HCT116 (cell line): ENCODE results near the gene SPATC1L. TPM values are rescaled to one million over a fixed set of nuclear protein-coding genes. Genes with fewer than 3 reads are reported as not detected.

Source experiments
- ATAC-seq: fragments of 200-7000 bp; cut with Tn5 transposase; 2 replicates; pipeline ENCODE4 v1.9.1; 2020; ENCODE audit warnings: mild to moderate bottlenecking, moderate library complexity
- BruUV-seq: library from RNA; stranded (reverse); fragments of 400-500 nt; replicated peaks from 2 replicates; lab custom pipeline; 2021; lab: Mats Ljungman, UMichigan
- CTCF ChIA-PET: fragments of 300-600 bp; sonication (Branson Sonifier 250); formaldehyde crosslinking; loops from one replicate; lab custom pipeline; 2021; ENCODE audit warnings: antibody characterized with exemption; lab: Charles Lee
- POLR2A ChIA-PET: fragments of 300-600, 350-600 bp; sonication (Branson Sonifier 250); formaldehyde crosslinking; loops from one replicate; lab custom pipeline; 2021; ENCODE audit warnings: antibody characterized with exemption; lab: Charles Lee
- RAD21 ChIA-PET, 2 experiments: fragments of 300-600 bp; sonication (Branson Sonifier 250); formaldehyde crosslinking; loops; one replicate each; lab custom pipeline; 2023; ENCODE audit warnings: low total read pairs in 2 of 2; ENCODE audit not compliant: uncharacterized antibody in 2 of 2, unreplicated experiment in 2 of 2, low non-redundant PET in 1 of 2; lab: Charles Lee
- DNase-seq: peaks from one replicate; pipeline ENCODE4 v3.0.0-alpha.2; 2010; ENCODE audit warnings: low read depth, low spot score
- H2AFZ ChIP-seq: fragments of 200-600 bp; shearing (Covaris generic), sonication (generic); 2 replicates; pipeline ENCODE4 v1.6.1; 2017; ENCODE audit warnings: low read depth, mixed run types, mixed read lengths, antibody characterized with exemption, low read length; ENCODE audit not compliant: poor library complexity, severe bottlenecking
- H3K27ac ChIP-seq: 2 replicates; pipeline ENCODE4 v1.5.1; 2012; ENCODE audit warnings: low read depth, low read length
- H3K27me3 ChIP-seq: fragments of 200-600 bp; sonication (generic); 2 replicates; pipeline ENCODE4 v1.6.1; 2016; ENCODE audit warnings: mixed run types, low read length, mixed read lengths; ENCODE audit not compliant: insufficient read depth
- H3K36me3 ChIP-seq, 2 experiments: fragments of 200-500 bp in 1 of 2; fragments of 200-600 bp in 1 of 2; sonication (Bioruptor generic) in 1 of 2; sonication (generic) in 1 of 2; 2 replicates each; pipeline versions ENCODE4 v1.5.1 to v1.6.1; 2014 to 2016; ENCODE audit warnings: low read length in 2 of 2, inconsistent platforms in 1 of 2, mixed read lengths in 1 of 2, mixed run types in 1 of 2; ENCODE audit not compliant: insufficient read depth in 2 of 2, control insufficient read depth in 1 of 2
- H3K4me1 ChIP-seq, 2 experiments: fragments of 200-600 bp in 1 of 2; sonication (generic) in 1 of 2; 2 replicates each; pipeline versions ENCODE4 v1.5.1 to v1.6.1; 2012 to 2017; ENCODE audit warnings: low read length in 2 of 2, inconsistent platforms in 1 of 2, mild to moderate bottlenecking in 1 of 2, mixed read lengths in 1 of 2, mixed run types in 1 of 2, moderate library complexity in 1 of 2; ENCODE audit not compliant: insufficient read depth in 2 of 2, control insufficient read depth in 1 of 2
- H3K4me2 ChIP-seq: fragments of 200-600 bp; sonication (generic); 2 replicates; pipeline ENCODE4 v1.6.1; 2017; ENCODE audit warnings: mixed run types, low read length, mixed read lengths
- H3K4me3 ChIP-seq, 2 experiments: fragments of 200-600 bp in 1 of 2; sonication (generic) in 1 of 2; replicated peaks in 1 of 2; 2 replicates each; pipeline ENCODE4 v1.5.1; 2011 to 2016; ENCODE audit warnings: low read length in 2 of 2, control low read depth in 1 of 2, low read depth in 1 of 2, mild to moderate bottlenecking in 1 of 2, mixed read lengths in 1 of 2, mixed run types in 1 of 2
- H3K79me2 ChIP-seq: fragments of 200-600 bp; sonication (generic); 2 replicates; pipeline ENCODE4 v1.6.1; 2017; ENCODE audit warnings: mild to moderate bottlenecking, mixed run types, low read length, moderate library complexity, mixed read lengths; ENCODE audit not compliant: insufficient read depth
- H3K9ac ChIP-seq: fragments of 200-600 bp; sonication (generic); 2 replicates; pipeline ENCODE4 v1.6.1; 2016; ENCODE audit warnings: low read length, mixed read lengths
- H3K9me2 ChIP-seq: fragments of 200-600 bp; sonication (generic), shearing (Covaris generic); 2 replicates; pipeline ENCODE4 v1.6.1; 2017; ENCODE audit warnings: mixed run types, mild to moderate bottlenecking, moderate library complexity; ENCODE audit not compliant: insufficient read depth
- H3K9me3 ChIP-seq, 2 experiments: fragments of 200-500 bp in 1 of 2; fragments of 200-600 bp in 1 of 2; sonication (Bioruptor generic) in 1 of 2; sonication (generic) in 1 of 2; 2 replicates each; pipeline ENCODE4 v1.6.1; 2014 to 2017; ENCODE audit warnings: low read length in 2 of 2, mixed read lengths in 2 of 2, inconsistent platforms in 1 of 2, low read depth in 1 of 2, mild to moderate bottlenecking in 1 of 2, mixed run types in 1 of 2, moderate library complexity in 1 of 2; ENCODE audit not compliant: control insufficient read depth in 1 of 2, insufficient read depth in 1 of 2
- H4K20me1 ChIP-seq: fragments of 200-600 bp; sonication (generic), shearing (Covaris generic); 2 replicates; pipeline ENCODE4 v1.6.1; 2017; ENCODE audit warnings: mixed run types, mild to moderate bottlenecking, moderate library complexity; ENCODE audit not compliant: insufficient read depth
- ATF3 ChIP-seq: IDR thresholded peaks from 2 replicates; pipeline ENCODE4 v1.6.1; 2012
- POLR2AphosphoS5 ChIP-seq: IDR thresholded peaks from 2 replicates; pipeline ENCODE4 v1.6.1; 2011; ENCODE audit warnings: mild to moderate bottlenecking, low read depth, low read length, moderate library complexity
- ZBTB33 ChIP-seq: IDR thresholded peaks from 2 replicates; pipeline ENCODE4 v1.6.1; 2011; ENCODE audit warnings: mild to moderate bottlenecking, low read length, moderate library complexity; ENCODE audit not compliant: insufficient replicate concordance; ENCODE audit errors: extremely low read depth
- ZNF274 ChIP-seq: fragments of 200-500 bp; sonication (Bioruptor generic); IDR thresholded peaks from 2 replicates; pipeline ENCODE4 v1.6.1; 2014; ENCODE audit warnings: mild to moderate bottlenecking, low read depth, low read length, inconsistent platforms
- intact Hi-C: fragments of 100-400 bp; cut with micrococcal nuclease; formaldehyde crosslinking; loops from 2 replicates; pipeline ENCODE4 v1.10.0; 2022
- total RNA-seq: library from RNA; stranded (reverse); gene quantifications from one replicate; pipeline ENCODE4 v1.2.1, GENCODE V29; 2021; ENCODE audit not compliant: unreplicated experiment

Gene SPATC1L
- total RNA-seq, 1 experiment from 2014 or later: 1.3 TPM

- Histone ChIP-seq H3K27ac (no peak overlapping the region), H3K9me3 (no peaks in the 10 kb centered on the region; a peak in 2 of 4 replicates), H3K4me1 (no peaks in the 10 kb centered on the region)
- BruUV-seq: no TSS peak
- TF ChIP-seq POLR2AphosphoS5: no peak
- TF ChIP-seq, all 23 proteins: peak for 0
- ATAC-seq (no peak), DNase-seq (no peak)
- Histone ChIP-seq H4K20me1 (no peaks in the 10 kb centered on the region), H3K4me2 (no peak overlapping the region), H3K9me2 (no peaks in the 10 kb centered on the region), H2AFZ (no peak overlapping the region), H3K27me3 (no peaks in the 10 kb centered on the region), H3K9ac (no peak overlapping the region), H3K36me3 (peaks cover 6 to 18% of the 10 kb centered on the region in 2 experiments; a peak in 3 of 4 replicates), H3K79me2 (no peaks in the 10 kb centered on the region), H3K4me3 (no peak overlapping the region)
- intact Hi-C loops: no loop called here
- CTCF ChIA-PET: no interaction called here
- RAD21 ChIA-PET: no interaction called here
- POLR2A ChIA-PET: no interaction called here
These were observed 69.3 kb downstream of the SPATC1L start for GRCh38 chr21:46114963-46115362.

- no peak overlapping the region for H3K4me3 ChIP-seq
- H4K20me1 ChIP-seq: no peaks in the 10 kb centered on the region
- CTCF ChIA-PET: no interaction called here
- DNase-seq: no peak
- intact Hi-C loops: no loop called here
- peaks cover 6 to 18% of the 10 kb centered on the region in 2 experiments; a peak in 3 of 4 replicates for H3K36me3 ChIP-seq
- POLR2A ChIA-PET: no interaction called here
- RAD21 ChIA-PET: no interaction called here
- no peak for ATAC-seq
- H3K79me2 ChIP-seq: no peaks in the 10 kb centered on the region
- no peaks in the 10 kb centered on the region for H3K4me1 ChIP-seq
- BruUV-seq: no TSS peak
- no peak overlapping the region for H3K27ac ChIP-seq
- no peak overlapping the region for H3K4me2 ChIP-seq
- H3K27me3 ChIP-seq: no peaks in the 10 kb centered on the region
- no peak overlapping the region for H3K9ac ChIP-seq
- no peaks in the 10 kb centered on the region; a peak in 2 of 4 replicates for H3K9me3 ChIP-seq
- H2AFZ ChIP-seq: no peak overlapping the region
- no peaks in the 10 kb centered on the region for H3K9me2 ChIP-seq
- TF ChIP-seq ZBTB33: no peak
- no peak for TF ChIP-seq ZNF274
- no peak for TF ChIP-seq ATF3
These were observed 70.6 kb downstream of the SPATC1L start for GRCh38 chr21:46113497-46114176.
